Measurements from ENCODE around the gene CALHM3. TPM values are rescaled to one million over a fixed set of nuclear protein-coding genes. Genes with fewer than 3 reads are reported as not detected.
A peak's percentile ranks its signal among the peaks of the same experiment; 100 is the strongest.
"Not testable (repeated sequence)": the region's sequence is repeated elsewhere in the genome, so short reads cannot be mapped to it uniquely, and the experiment has no call there.

The CALHM3 gene
- not detected for polyA plus RNA-seq (ENCODE audit: insufficient read length)
- long read RNA-seq, donor 1 = 0 reads
- long read RNA-seq, donor 2 = 0 reads
- long read RNA-seq, donor 3 = 0 reads
- long read RNA-seq, donor 4 = 0 reads
- long read RNA-seq, donor 5 = 0 reads
- long read RNA-seq, donor 6 = 0 reads
- long read RNA-seq, donor 7 = 0 reads
- long read RNA-seq, donor 8 = 0 reads

- DNase-seq = no peak
Measured at GRCh38 chr10:103479135-103479534, at the start of gene CALHM3. Gene CALHM3, minus strand, starts transcription at chr10:103479240. Its CDS starts 208 bp downstream, at chr10:103479032.

GRCh38 chr10:103528549-103528948, 49.5 kb upstream of the CALHM3 start:
- no peak for DNase-seq

GRCh38 chr10:103527476-103527875, 48.4 kb upstream of the CALHM3 start:
- not testable (repeated sequence) for DNase-seq

- DNase-seq = no peak
Measured at GRCh38 chr10:103525901-103526300, 46.9 kb upstream of the CALHM3 start.

- no peak for DNase-seq
Measured at GRCh38 chr10:103523683-103524082, 44.6 kb upstream of the CALHM3 start.

- not testable (repeated sequence) for DNase-seq
Measured at GRCh38 chr10:103522006-103522405, 43.0 kb upstream of the CALHM3 start.

GRCh38 chr10:103519798-103520197, 40.8 kb upstream of the CALHM3 start:
- DNase-seq = no peak

GRCh38 chr10:103517234-103518085, 38.4 kb upstream of the CALHM3 start:
- DNase-seq = no peak

GRCh38 chr10:103514244-103514643, 35.2 kb upstream of the CALHM3 start:
- no peak for DNase-seq

- DNase-seq = no peak
Measured at GRCh38 chr10:103513380-103514060, 34.5 kb upstream of the CALHM3 start.

GRCh38 chr10:103512591-103513379, 33.7 kb upstream of the CALHM3 start:
- no peak for DNase-seq

- DNase-seq = no peak
Measured at GRCh38 chr10:103512166-103512565, 33.1 kb upstream of the CALHM3 start.

GRCh38 chr10:103510791-103511752, 32.0 kb upstream of the CALHM3 start:
- no peak for DNase-seq

- no peak for DNase-seq
Measured at GRCh38 chr10:103510046-103510685, 31.1 kb upstream of the CALHM3 start.

- no peak for DNase-seq
Measured at GRCh38 chr10:103507235-103508191, 28.5 kb upstream of the CALHM3 start.

GRCh38 chr10:103506061-103506460, 27.0 kb upstream of the CALHM3 start:
- DNase-seq = no peak

- peak; percentile 78 for DNase-seq
Measured at GRCh38 chr10:103504181-103504783, 25.2 kb upstream of the CALHM3 start.

GRCh38 chr10:103503777-103504176, 24.7 kb upstream of the CALHM3 start:
- DNase-seq = not testable (repeated sequence)
